ENCODE data around the gene DUSP10. TPM values are rescaled to one million over a fixed set of nuclear protein-coding genes. Genes with fewer than 3 reads are reported as not detected.

DUSP10 gene
- total RNA-seq, 4 donors from 2014 or later, result 1.6 to 7.2 (median 4.9) TPM

DNA sequence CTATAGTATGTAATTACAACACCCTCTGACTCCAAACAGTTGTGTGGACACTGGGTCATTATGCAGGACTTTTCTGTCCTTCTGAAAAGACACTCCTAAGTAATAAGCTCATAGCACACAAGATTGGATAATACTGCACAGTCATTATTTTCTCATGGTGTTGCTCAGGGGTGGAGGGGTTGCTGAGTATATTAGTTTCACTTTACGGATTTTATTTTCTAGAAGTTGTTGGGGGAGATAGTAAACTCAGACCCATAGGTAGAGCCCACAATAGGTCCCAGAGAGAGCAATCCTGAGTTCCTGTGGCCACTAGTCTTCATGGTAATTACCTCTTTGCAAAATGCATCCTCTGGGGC lies 53.4 kb downstream of the DUSP10 start:
- intact Hi-C loops (cut with DNase I; ENCODE audit: low total_unique reads) (no loop called here), in situ Hi-C loops (cut with MboI; ENCODE audit: low pct_ligation_motif_present in 1 of 4, low pct_unique_long_range_greater_than_20kb in 1 of 4, low sequenced_read_pairs in 3 of 4) (no loop called here)
- Histone ChIP-seq H3K27me3 (no peaks in the 10 kb centered on the region), H3K4me1 (no peaks in the 10 kb centered on the region), H3K4me3 (no peak overlapping the region), H3K27ac (no peak overlapping the region), H3K36me3 (no peaks in the 10 kb centered on the region), H3K9me3 (no peaks in the 10 kb centered on the region)
- TF ChIP-seq POLR2A (IDR thresholded peaks at IDR 0.05) (no peak), EP300 (IDR thresholded peaks at IDR 0.05; ENCODE audit: low read depth) (no peak), POLR2AphosphoS5 (IDR thresholded peaks at IDR 0.05) (no peak)
- 85% methylated on average over 1 of the region's 1 CpG; no CpG with 5 or more reads in 1 of the 2 donors for WGBS, 2 donors (ENCODE audit: low coverage in 1 of 2)
- no peak for DNase-seq

- in situ Hi-C loops (cut with MboI; ENCODE audit: low pct_ligation_motif_present in 1 of 4, low pct_unique_long_range_greater_than_20kb in 1 of 4, low sequenced_read_pairs in 3 of 4), result no loop called here
- no peaks in the 10 kb centered on the region for H3K36me3 ChIP-seq
- no peaks in the 10 kb centered on the region for H3K27me3 ChIP-seq
- no peak overlapping the region for H3K27ac ChIP-seq
- WGBS, 2 donors (ENCODE audit: low coverage in 1 of 2), result 71 to 92% methylated on average over 2 to 4 of the region's 4 CpGs
- no peaks in the 10 kb centered on the region for H3K9me3 ChIP-seq
- DNase-seq, result no peak
- intact Hi-C loops (cut with DNase I; ENCODE audit: low total_unique reads), result no loop called here
- H3K4me1 ChIP-seq, result no peaks in the 10 kb centered on the region
- no peak overlapping the region for H3K4me3 ChIP-seq
- TF ChIP-seq CTCF (IDR thresholded peaks at IDR 0.05) (no peak), EP300 (IDR thresholded peaks at IDR 0.05; ENCODE audit: low read depth) (no peak), POLR2A (IDR thresholded peaks at IDR 0.05) (no peak), POLR2AphosphoS5 (IDR thresholded peaks at IDR 0.05) (no peak)
These were observed 53.9 kb downstream of the DUSP10 start for GRCh38 chr1:221687836-221688487.

DNA sequence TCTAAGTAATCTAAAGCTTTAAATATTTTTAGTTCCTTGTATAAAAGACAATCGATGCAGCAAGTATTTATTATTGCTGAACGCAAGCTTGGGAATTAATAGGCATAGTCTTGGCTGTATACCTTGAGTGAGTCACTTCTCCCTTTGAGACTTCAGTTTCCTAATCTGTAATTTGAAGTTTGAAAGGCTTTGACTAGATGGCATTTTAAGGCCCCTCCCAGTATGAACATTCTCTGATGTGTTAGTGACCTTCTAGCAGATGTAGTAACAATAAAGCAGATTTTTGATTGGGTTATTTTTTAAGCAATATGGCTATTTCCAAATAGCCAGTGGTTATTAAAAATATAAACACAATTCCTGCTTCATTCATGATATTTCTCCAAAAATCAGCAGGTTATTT lies 58.2 kb downstream of the DUSP10 start:
- in situ Hi-C loops (cut with MboI; ENCODE audit: low pct_ligation_motif_present in 1 of 4, low pct_unique_long_range_greater_than_20kb in 1 of 4, low sequenced_read_pairs in 3 of 4) (no loop called here), intact Hi-C loops (cut with DNase I; ENCODE audit: low total_unique reads) (no loop called here)
- H3K36me3 ChIP-seq, result no peaks in the 10 kb centered on the region
- H3K27ac ChIP-seq, result no peak overlapping the region
- no peaks in the 10 kb centered on the region for H3K4me1 ChIP-seq
- no peaks in the 10 kb centered on the region for H3K9me3 ChIP-seq
- no peak for TF ChIP-seq POLR2A (IDR thresholded peaks at IDR 0.05)
- no peak for TF ChIP-seq CTCF (IDR thresholded peaks at IDR 0.05)
- TF ChIP-seq EP300 (IDR thresholded peaks at IDR 0.05; ENCODE audit: low read depth), result no peak
- TF ChIP-seq POLR2AphosphoS5 (IDR thresholded peaks at IDR 0.05), result no peak
- 78 to 87% methylated on average over 2 of the region's 2 CpGs for WGBS, 2 donors (ENCODE audit: low coverage in 1 of 2)
- no peaks in the 10 kb centered on the region for H3K27me3 ChIP-seq
- H3K4me3 ChIP-seq, result no peak overlapping the region
- no peak for DNase-seq

DNA sequence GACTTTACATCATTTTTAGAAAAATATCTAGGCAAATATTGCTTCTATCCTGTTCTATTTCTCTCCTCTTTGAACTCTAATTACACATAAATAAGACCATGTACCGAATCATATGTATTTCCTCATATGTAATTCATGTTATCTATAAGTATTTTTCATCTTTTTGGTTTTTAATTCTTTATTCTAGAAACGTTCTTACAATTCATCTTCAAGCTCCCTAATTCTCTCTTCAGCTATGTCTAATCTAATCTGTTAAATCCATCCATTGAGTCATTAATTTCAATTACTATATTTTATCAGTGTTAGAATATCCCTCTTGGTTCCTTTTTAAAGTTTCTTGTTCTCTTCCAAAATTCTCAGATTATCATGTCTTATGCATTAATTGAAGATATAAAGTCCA lies 61.8 kb downstream of the DUSP10 start:
- intact Hi-C loops (cut with DNase I; ENCODE audit: low total_unique reads), result no loop called here
- whole genome bisulfite sequencing, 2 donors (ENCODE audit: low coverage in 1 of 2), result 60 to 89% methylated on average over 2 of the region's 2 CpGs
- Histone ChIP-seq H3K4me1 (no peaks in the 10 kb centered on the region), H3K36me3 (no peaks in the 10 kb centered on the region), H3K27ac (no peak overlapping the region), H3K9me3 (no peaks in the 10 kb centered on the region), H3K4me3 (no peak overlapping the region), H3K27me3 (no peaks in the 10 kb centered on the region)
- TF ChIP-seq CTCF (IDR thresholded peaks at IDR 0.05) (no peak), POLR2AphosphoS5 (IDR thresholded peaks at IDR 0.05) (no peak), EP300 (IDR thresholded peaks at IDR 0.05; ENCODE audit: low read depth) (no peak), POLR2A (IDR thresholded peaks at IDR 0.05) (no peak)
- DNase-seq, result no peak
- in situ Hi-C loops (cut with MboI; ENCODE audit: low pct_ligation_motif_present in 1 of 4, low pct_unique_long_range_greater_than_20kb in 1 of 4, low sequenced_read_pairs in 3 of 4), result no loop called here

- 100% methylated on average over 1 of the region's 1 CpG for WGBS, 2 donors (ENCODE audit: low coverage in 1 of 2)
- Histone ChIP-seq H3K27ac (no peak overlapping the region), H3K4me1 (no peaks in the 10 kb centered on the region), H3K27me3 (no peaks in the 10 kb centered on the region), H3K36me3 (no peaks in the 10 kb centered on the region), H3K4me3 (no peak overlapping the region), H3K9me3 (no peaks in the 10 kb centered on the region)
- intact Hi-C loops (cut with DNase I; ENCODE audit: low total_unique reads), result no loop called here
- DNase-seq, result no peak
- in situ Hi-C loops (cut with MboI; ENCODE audit: low pct_ligation_motif_present in 1 of 4, low pct_unique_long_range_greater_than_20kb in 1 of 4, low sequenced_read_pairs in 3 of 4), result no loop called here
- TF ChIP-seq EP300 (IDR thresholded peaks at IDR 0.05; ENCODE audit: low read depth) (no peak), POLR2AphosphoS5 (IDR thresholded peaks at IDR 0.05) (no peak), CTCF (IDR thresholded peaks at IDR 0.05) (no peak), POLR2A (IDR thresholded peaks at IDR 0.05) (no peak)
These were observed 63.9 kb downstream of the DUSP10 start for GRCh38 chr1:221678014-221678413.
